OCI-LY3 (cell line): ENCODE data around the gene VSIG1.

Source experiments
- H2AFZ ChIP-seq: fragments of 200-600, 300-600 bp; shearing (Covaris generic); 2 replicates; pipeline ENCODE4 v1.6.0; 2014; ENCODE audit warnings: antibody characterized with exemption, low read depth, low read length
- H3K27ac ChIP-seq: fragments of 200-600, 300-600 bp; sonication (generic); 2 replicates; pipeline ENCODE4 v1.5.1; 2014; ENCODE audit warnings: mild to moderate bottlenecking, low read length, moderate library complexity, mixed read lengths
- H3K27me3 ChIP-seq: fragments of 200-600, 300-600 bp; sonication (generic); 2 replicates; pipeline ENCODE4 v1.6.1; 2014; ENCODE audit warnings: low read depth, low read length, mixed read lengths
- H3K36me3 ChIP-seq: fragments of 200-600, 300-600 bp; sonication (generic); replicated peaks from 2 replicates; pipeline ENCODE3; 2014; ENCODE audit warnings: low read depth, low read length, mixed read lengths
- H3K4me1 ChIP-seq: fragments of 300-600, 200-600 bp; sonication (generic); 2 replicates; pipeline ENCODE4 v1.6.1; 2014; ENCODE audit warnings: low read length, mixed read lengths
- H3K4me2 ChIP-seq: fragments of 200-600, 300-600 bp; sonication (generic); 2 replicates; pipeline ENCODE4 v1.6.1; 2014; ENCODE audit warnings: low read length, mixed read lengths
- H3K4me3 ChIP-seq: fragments of 300-600, 200-600 bp; sonication (generic); 2 replicates; pipeline ENCODE4 v1.5.1; 2014; ENCODE audit warnings: antibody characterized with exemption, mild to moderate bottlenecking, low read length, moderate library complexity
- H3K79me2 ChIP-seq: fragments of 300-600, 200-600 bp; shearing (Covaris generic); 2 replicates; pipeline ENCODE4 v1.6.1; 2014; ENCODE audit warnings: mild to moderate bottlenecking, low read length, mixed read lengths
- H3K9ac ChIP-seq: fragments of 300-600, 200-600 bp; shearing (Covaris generic); 2 replicates; pipeline ENCODE4 v1.6.0; 2014; ENCODE audit warnings: mild to moderate bottlenecking, low read length, moderate library complexity
- H3K9me3 ChIP-seq: fragments of 200-600, 300-600 bp; shearing (Covaris generic); 2 replicates; pipeline ENCODE4 v1.6.1; 2014; ENCODE audit warnings: low read length, mixed read lengths; ENCODE audit not compliant: insufficient read depth
- H4K20me1 ChIP-seq: fragments of 200-600, 300-600 bp; sonication (generic); 2 replicates; pipeline ENCODE4 v1.6.1; 2016; ENCODE audit warnings: low read length, mixed read lengths; ENCODE audit not compliant: insufficient read depth
- EZH2phosphoT487 ChIP-seq: fragments of 200-600 bp; shearing (Covaris generic); IDR thresholded peaks from 2 replicates; pipeline ENCODE4 v1.6.1; 2018; ENCODE audit warnings: antibody characterized with exemption, mixed run types, low read depth
- TF ChIP-seq, protein P1 (sequence below): fragments of 200-600, 300-600 bp; sonication (generic); IDR thresholded peaks from 2 replicates; pipeline ENCODE4 v1.5.1; 2014; ENCODE audit warnings: antibody characterized with exemption, low read length, low read depth

VSIG1 gene

DNA sequence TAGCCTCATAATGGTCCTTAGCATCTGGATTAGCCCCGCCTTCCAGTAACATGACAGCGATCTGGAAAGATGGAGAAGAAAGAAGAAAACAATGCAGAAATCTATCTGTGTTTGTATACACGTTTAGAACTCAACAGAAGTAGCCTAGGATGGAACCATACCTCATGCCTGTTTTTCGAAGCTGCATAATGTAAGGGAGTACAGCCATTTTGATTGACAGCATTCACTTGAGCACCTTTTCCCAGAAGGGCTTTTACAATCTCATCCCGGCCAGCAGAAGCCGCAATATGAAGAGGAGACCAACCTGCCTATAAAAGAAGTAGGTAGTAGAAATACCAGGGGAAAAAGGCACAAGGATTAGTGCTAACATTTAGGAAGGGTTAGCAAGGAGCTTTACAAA lies 42.9 kb downstream of the VSIG1 start:
- Histone ChIP-seq H3K27ac (no peak overlapping the region), H3K4me3 (no peak overlapping the region), H3K9me3 (no peaks in the 10 kb centered on the region), H3K27me3 (no peaks in the 10 kb centered on the region), H3K4me1 (peaks cover 7% of the 10 kb centered on the region), H3K4me2 (no peak overlapping the region), H3K36me3 (peaks cover 10% of the 10 kb centered on the region), H4K20me1 (no peaks in the 10 kb centered on the region), H2AFZ (no peak overlapping the region), H3K79me2 (peaks cover 23% of the 10 kb centered on the region), H3K9ac (no peak overlapping the region)
- no peak for TF ChIP-seq EZH2phosphoT487
- TF ChIP-seq, protein P1, sequence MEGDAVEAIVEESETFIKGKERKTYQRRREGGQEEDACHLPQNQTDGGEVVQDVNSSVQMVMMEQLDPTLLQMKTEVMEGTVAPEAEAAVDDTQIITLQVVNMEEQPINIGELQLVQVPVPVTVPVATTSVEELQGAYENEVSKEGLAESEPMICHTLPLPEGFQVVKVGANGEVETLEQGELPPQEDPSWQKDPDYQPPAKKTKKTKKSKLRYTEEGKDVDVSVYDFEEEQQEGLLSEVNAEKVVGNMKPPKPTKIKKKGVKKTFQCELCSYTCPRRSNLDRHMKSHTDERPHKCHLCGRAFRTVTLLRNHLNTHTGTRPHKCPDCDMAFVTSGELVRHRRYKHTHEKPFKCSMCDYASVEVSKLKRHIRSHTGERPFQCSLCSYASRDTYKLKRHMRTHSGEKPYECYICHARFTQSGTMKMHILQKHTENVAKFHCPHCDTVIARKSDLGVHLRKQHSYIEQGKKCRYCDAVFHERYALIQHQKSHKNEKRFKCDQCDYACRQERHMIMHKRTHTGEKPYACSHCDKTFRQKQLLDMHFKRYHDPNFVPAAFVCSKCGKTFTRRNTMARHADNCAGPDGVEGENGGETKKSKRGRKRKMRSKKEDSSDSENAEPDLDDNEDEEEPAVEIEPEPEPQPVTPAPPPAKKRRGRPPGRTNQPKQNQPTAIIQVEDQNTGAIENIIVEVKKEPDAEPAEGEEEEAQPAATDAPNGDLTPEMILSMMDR: no peak

DNA sequence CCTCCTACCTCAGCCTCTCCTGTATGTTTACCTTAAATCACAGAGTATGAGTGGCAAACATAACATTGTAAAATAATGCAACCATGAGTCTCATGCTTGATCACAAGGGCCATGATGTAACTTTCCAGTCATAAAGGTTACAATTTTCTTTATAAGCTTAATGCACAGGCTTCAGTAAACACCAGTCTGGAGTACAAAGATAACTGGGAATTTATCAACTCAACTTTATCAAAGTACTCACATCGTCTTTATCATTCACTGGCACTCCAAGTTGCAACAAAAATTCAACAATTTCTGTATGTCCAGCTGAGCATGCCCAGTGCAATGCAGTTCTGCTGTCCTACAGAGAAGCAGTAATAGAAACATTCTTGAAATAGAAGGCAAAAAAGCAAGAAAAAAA lies 43.6 kb downstream of the VSIG1 start:
- H2AFZ ChIP-seq: no peak overlapping the region
- H3K36me3 ChIP-seq: peaks cover 10% of the 10 kb centered on the region
- H3K4me1 ChIP-seq: peaks cover 7% of the 10 kb centered on the region
- no peak overlapping the region for H3K4me3 ChIP-seq
- no peaks in the 10 kb centered on the region for H3K9me3 ChIP-seq
- TF ChIP-seq, protein P1: no peak
- TF ChIP-seq EZH2phosphoT487: no peak
- H3K27ac ChIP-seq: no peak overlapping the region
- no peaks in the 10 kb centered on the region for H4K20me1 ChIP-seq
- H3K27me3 ChIP-seq: no peaks in the 10 kb centered on the region
- no peak overlapping the region for H3K4me2 ChIP-seq
- peaks cover 23% of the 10 kb centered on the region for H3K79me2 ChIP-seq
- H3K9ac ChIP-seq: no peak overlapping the region

DNA sequence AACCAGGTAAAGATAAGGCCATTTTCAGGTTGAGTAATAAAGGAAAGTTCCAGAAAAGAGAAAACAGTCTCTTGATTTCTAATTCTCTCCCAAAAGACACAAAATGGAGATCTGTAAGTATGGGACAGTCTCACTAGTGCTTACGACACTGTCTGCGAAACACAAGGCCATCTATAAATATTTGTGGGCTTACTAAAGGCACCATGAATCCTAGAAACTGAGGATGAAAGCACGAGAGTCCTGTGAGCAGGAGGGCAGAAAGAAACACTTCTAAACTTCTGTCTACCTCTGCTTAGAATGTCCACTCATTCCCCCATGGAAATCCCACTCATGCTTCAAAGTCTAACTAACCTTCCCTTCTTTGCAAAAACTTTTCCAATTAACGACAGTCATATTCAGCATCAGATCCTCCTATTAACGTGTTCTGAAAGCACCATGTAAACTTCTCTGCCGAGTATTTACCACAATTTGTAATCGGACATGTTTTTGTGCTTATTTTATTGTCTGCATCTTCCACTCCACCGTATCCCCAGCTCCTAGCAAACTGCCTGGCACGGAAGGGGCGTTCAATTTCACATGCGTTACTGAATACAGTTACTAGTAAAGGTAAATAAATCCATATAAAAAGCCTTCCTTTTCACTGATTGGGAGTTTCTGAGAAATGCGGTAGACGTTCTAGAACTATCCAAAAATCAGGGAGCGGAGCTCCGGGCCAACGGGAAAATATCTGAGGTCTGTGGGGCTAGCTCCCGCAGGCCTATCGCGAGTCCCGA lies 45.8 kb downstream of the VSIG1 start:
- Histone ChIP-seq H3K79me2 (peaks cover 23% of the 10 kb centered on the region), H3K27me3 (no peaks in the 10 kb centered on the region), H3K9ac (peak overlapping the region; percentile 91), H4K20me1 (no peaks in the 10 kb centered on the region), H3K4me3 (peak overlapping the region; percentile 99), H2AFZ (peak overlapping the region; percentile 67; the same call in 1 of the 2 replicates), H3K4me1 (peaks cover 7% of the 10 kb centered on the region), H3K9me3 (no peaks in the 10 kb centered on the region), H3K4me2 (peak overlapping the region; percentile 93), H3K36me3 (peaks cover 6% of the 10 kb centered on the region), H3K27ac (peak overlapping the region; percentile 69)
- TF ChIP-seq, protein P1: no peak
- no peak for TF ChIP-seq EZH2phosphoT487

DNA sequence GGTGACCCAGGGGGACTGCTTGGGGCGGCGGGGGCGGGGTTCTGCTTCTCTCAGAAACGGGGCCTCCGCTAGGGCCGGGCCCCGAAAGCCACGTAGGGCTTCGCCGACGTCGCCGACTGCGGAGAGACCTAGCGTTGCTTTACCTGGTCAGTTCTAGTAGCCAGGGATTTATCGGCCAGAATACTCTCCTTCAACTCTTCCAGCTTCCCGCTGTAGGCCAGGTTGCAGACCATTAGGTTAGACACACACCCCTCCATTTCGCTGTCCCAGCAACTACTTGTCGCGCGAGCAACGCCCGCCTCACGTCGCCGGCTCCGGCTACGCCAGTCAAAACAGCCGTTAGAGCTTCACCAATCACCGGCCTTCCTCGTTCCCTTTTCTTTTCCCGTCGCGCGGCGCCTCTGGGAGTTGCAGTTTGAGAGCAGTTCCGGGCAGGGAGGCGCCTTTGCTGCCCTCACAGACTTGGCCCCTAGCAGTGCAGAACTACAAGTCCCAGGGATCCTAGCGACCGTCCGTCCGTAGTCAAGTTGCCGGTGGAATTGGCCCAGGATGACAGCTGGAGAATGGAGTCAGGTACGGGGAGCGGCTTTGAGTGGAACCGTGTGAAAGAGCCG lies 46.5 kb downstream of the VSIG1 start, which contains the start of the genes ATG4A and PSMD10:
TSS of gene ATG4A (plus strand) at position 515 of the 614 bp plus-strand sequence. CDS start at position 564, 49 bp downstream.
TSS of gene PSMD10 (minus strand) at position 279 of the 614 bp plus-strand sequence. CDS start at position 257, 22 bp downstream.
- Histone ChIP-seq H3K4me1 (peaks cover 7% of the 10 kb centered on the region), H3K9me3 (no peaks in the 10 kb centered on the region), H3K27ac (peak within 1 kb of the TSS; percentile 69), H3K4me2 (peak within 1 kb of the TSS; percentile 93), H4K20me1 (no peaks in the 10 kb centered on the region), H3K79me2 (peaks cover 23% of the 10 kb centered on the region), H3K4me3 (peak within 1 kb of the TSS; percentile 99), H3K27me3 (no peaks in the 10 kb centered on the region), H3K36me3 (peaks cover 4% of the 10 kb centered on the region), H2AFZ (peak within 1 kb of the TSS; percentile 81), H3K9ac (peak within 1 kb of the TSS; percentile 91)
- TF ChIP-seq, protein P1: no peak
- no peak for TF ChIP-seq EZH2phosphoT487
